SK-N-SH treated with all-trans-retinoic acid at 6 μM for 48 hours (cell line): ENCODE measurements around the gene CDH11.

ENCODE experiments used
- ARNTL ChIP-seq: fragments of 450-650 bp; formaldehyde crosslinking; IDR thresholded peaks from 2 replicates; pipeline ENCODE4 v1.5.0; 2020; ENCODE audit warnings: low read depth, mild to moderate bottlenecking, moderate library complexity, borderline replicate concordance
- CSDC2 ChIP-seq: fragments of 250-450 bp; sonication (Bioruptor Pico); IDR thresholded peaks from 2 replicates; pipeline ENCODE4 v1.5.0; 2020; ENCODE audit warnings: mild to moderate bottlenecking, moderate library complexity
- PPARA ChIP-seq: fragments of 250-450 bp; sonication (Bioruptor Pico); IDR thresholded peaks from 2 replicates; pipeline ENCODE4 v1.5.0; 2020; ENCODE audit warnings: mild to moderate bottlenecking, borderline replicate concordance
- SNAI2 ChIP-seq: fragments of 250-450 bp; sonication (Bioruptor Pico); IDR thresholded peaks from 2 replicates; pipeline ENCODE4 v1.5.0; 2020; ENCODE audit warnings: mild to moderate bottlenecking, moderate library complexity
- ZNF70 ChIP-seq: fragments of 450-650 bp; formaldehyde crosslinking; IDR thresholded peaks from 2 replicates; pipeline ENCODE4 v1.5.0; 2020; ENCODE audit warnings: mild to moderate bottlenecking, moderate library complexity
- TF ChIP-seq, protein P1 (sequence below): fragments of 250-450 bp; sonication (Bioruptor Pico); IDR thresholded peaks from 2 replicates; pipeline ENCODE4 v1.5.1; 2021; ENCODE audit warnings: mild to moderate bottlenecking, moderate library complexity
- TF ChIP-seq, protein P2 (sequence below): fragments of 250-450 bp; sonication (Bioruptor Pico); IDR thresholded peaks from 2 replicates; pipeline ENCODE4 v1.5.0; 2020; ENCODE audit warnings: mild to moderate bottlenecking, moderate library complexity

DNA sequence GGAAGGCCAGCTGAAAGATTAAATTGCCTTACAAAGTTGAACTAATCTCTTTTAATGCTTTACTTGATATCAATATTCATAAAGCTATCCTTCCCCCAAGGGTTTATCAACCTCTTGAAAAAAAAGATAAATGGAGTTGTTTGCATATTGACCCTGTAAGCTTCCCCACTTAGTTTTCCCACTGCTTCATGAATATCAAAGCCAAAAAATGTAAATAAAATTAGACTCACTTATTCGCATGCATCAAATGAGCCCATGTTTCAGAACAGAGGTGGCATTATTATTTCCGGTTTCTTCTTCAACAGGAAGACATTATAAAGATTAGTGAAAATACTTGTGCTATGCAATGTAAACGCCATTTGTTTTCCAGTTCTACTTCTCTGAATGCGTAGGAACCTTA is 150.7 kb downstream of the CDH11 start:
- no peak for TF ChIP-seq ZNF70 (CRISPR knock-in tag)
- TF ChIP-seq, protein P1, sequence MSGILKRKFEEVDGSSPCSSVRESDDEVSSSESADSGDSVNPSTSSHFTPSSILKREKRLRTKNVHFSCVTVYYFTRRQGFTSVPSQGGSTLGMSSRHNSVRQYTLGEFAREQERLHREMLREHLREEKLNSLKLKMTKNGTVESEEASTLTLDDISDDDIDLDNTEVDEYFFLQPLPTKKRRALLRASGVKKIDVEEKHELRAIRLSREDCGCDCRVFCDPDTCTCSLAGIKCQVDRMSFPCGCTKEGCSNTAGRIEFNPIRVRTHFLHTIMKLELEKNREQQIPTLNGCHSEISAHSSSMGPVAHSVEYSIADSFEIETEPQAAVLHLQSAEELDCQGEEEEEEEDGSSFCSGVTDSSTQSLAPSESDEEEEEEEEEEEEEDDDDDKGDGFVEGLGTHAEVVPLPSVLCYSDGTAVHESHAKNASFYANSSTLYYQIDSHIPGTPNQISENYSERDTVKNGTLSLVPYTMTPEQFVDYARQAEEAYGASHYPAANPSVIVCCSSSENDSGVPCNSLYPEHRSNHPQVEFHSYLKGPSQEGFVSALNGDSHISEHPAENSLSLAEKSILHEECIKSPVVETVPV (CRISPR knock-in tag): no peak
- TF ChIP-seq, protein P2, sequence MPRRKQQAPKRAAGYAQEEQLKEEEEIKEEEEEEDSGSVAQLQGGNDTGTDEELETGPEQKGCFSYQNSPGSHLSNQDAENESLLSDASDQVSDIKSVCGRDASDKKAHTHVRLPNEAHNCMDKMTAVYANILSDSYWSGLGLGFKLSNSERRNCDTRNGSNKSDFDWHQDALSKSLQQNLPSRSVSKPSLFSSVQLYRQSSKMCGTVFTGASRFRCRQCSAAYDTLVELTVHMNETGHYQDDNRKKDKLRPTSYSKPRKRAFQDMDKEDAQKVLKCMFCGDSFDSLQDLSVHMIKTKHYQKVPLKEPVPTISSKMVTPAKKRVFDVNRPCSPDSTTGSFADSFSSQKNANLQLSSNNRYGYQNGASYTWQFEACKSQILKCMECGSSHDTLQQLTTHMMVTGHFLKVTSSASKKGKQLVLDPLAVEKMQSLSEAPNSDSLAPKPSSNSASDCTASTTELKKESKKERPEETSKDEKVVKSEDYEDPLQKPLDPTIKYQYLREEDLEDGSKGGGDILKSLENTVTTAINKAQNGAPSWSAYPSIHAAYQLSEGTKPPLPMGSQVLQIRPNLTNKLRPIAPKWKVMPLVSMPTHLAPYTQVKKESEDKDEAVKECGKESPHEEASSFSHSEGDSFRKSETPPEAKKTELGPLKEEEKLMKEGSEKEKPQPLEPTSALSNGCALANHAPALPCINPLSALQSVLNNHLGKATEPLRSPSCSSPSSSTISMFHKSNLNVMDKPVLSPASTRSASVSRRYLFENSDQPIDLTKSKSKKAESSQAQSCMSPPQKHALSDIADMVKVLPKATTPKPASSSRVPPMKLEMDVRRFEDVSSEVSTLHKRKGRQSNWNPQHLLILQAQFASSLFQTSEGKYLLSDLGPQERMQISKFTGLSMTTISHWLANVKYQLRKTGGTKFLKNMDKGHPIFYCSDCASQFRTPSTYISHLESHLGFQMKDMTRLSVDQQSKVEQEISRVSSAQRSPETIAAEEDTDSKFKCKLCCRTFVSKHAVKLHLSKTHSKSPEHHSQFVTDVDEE: no peak
- no peak for TF ChIP-seq PPARA (CRISPR knock-in tag)
- TF ChIP-seq SNAI2 (CRISPR knock-in tag): no peak
- no peak for TF ChIP-seq CSDC2 (CRISPR knock-in tag)
- TF ChIP-seq ARNTL (CRISPR knock-in tag): no peak
